GM12873 (cell line): ENCODE measurements around the gene TSPAN14.

Experiments used
- TF ChIP-seq, protein P1 (sequence below): IDR thresholded peaks from 2 replicates; pipeline ENCODE4 v1.5.1; 2012; ENCODE audit warnings: low read depth, mild to moderate bottlenecking, moderate library complexity, low read length, control low read depth; ENCODE audit not compliant: insufficient read depth; ENCODE audit errors: missing control alignments

TSPAN14 gene

DNA sequence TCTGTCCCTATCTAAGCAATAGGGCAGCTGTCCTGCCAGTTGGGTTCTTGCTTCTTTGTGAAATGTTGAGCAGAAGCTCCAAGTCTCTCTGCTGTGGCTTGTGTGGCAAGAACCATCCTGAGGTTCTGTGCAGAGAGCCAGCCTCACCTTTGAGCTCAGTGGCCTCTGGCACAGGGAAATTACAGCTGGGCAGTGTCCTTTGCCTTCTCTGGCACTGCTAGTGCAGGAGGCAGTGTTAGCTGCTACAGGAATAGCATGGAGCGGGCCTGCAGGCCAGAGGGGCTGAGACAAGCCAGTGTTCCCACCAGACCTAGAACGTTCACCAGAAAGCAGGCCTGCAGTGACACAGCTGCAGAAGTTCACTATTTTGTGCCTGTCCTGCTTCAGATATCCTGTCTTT is 44.0 kb upstream of the TSPAN14 start:
- TF ChIP-seq, protein P1, sequence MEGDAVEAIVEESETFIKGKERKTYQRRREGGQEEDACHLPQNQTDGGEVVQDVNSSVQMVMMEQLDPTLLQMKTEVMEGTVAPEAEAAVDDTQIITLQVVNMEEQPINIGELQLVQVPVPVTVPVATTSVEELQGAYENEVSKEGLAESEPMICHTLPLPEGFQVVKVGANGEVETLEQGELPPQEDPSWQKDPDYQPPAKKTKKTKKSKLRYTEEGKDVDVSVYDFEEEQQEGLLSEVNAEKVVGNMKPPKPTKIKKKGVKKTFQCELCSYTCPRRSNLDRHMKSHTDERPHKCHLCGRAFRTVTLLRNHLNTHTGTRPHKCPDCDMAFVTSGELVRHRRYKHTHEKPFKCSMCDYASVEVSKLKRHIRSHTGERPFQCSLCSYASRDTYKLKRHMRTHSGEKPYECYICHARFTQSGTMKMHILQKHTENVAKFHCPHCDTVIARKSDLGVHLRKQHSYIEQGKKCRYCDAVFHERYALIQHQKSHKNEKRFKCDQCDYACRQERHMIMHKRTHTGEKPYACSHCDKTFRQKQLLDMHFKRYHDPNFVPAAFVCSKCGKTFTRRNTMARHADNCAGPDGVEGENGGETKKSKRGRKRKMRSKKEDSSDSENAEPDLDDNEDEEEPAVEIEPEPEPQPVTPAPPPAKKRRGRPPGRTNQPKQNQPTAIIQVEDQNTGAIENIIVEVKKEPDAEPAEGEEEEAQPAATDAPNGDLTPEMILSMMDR: no peak

DNA sequence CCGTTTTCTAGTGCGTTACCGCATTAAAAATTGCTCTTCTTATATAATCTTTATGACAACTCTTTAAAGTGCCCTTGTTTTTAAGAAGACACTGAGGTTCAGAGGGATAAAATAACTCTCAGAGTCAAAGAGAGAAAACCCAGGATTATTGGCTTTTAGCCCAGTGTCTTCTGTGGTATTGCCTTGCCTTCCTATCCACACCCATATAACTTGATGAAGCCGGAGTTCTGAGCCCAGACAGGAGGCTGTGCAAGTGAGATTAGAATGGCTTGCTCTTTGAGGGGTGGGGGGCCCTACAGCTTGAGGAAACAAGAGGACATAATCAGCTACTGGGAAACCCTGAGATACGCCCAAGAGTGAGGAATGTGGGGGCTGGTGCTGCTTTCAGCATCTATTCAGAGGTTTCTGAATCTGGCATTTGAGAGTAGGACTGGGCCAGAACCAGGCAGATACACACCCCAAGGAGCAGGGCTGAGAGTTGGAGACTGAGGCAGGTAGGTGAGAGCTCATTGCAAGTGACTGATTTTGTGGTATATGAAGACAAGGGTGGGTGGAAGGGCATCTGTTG is 43.4 kb upstream of the TSPAN14 start:
- TF ChIP-seq, protein P1: no peak

GRCh38 chr10:80411267-80411668 is 42.8 kb upstream of the TSPAN14 start:
- TF ChIP-seq, protein P1: no peak

GRCh38 chr10:80411681-80412220 is 42.4 kb upstream of the TSPAN14 start:
- TF ChIP-seq, protein P1: no peak

DNA sequence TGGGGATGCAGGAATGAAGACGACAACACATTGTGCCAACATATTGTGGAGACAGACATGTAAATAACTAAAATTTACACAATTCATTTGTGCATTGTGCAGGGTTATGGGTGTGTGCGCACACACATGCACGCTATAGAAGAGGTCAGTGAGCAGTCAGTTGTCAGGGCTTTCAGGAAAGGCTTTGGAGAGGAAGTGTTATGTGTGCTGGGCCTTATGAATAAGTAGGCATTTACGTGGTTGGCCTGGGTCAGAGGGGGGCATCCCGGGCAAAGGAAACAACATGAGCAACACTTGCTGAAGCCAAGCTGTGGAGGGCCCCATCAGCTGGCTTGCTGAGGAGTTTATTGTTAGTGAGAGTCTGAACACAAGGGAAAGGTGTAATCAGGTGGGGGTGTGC is 41.6 kb upstream of the TSPAN14 start:
- TF ChIP-seq, protein P1: no peak

DNA sequence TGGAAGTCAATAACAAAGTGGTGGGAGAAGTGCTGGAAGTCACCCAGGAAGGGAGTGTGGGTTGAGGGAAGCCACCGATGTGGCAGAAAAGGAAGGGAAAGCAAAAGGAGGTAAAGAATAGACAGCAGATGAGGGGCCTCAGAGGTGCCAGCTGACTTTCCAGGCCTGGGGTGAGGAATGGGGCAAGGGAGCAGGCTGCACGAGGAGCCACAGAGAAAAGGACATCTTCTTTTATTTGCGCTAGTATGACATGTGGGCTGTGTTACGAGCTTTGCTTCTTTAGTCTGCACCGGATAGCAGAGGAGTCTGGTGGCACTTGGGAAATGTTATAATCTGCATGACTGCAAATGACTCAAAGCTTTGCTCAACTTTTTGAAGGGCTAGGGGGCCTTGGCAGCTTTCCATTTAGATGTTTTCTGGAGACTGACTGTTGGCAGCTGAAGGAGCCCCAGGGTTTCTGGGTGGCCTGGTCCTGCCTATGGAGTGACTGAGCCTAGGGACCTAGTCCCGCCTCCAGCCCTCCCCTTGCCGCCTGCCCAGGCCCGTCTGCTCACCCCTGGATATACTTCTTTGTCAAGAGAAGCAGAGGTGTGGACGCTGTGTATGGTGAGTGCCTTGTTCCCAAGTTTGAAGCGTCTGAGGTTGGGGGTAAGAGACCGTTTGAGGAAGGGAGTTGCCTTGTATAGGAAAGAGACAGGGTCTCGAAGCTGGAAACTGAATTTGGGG is 40.7 kb upstream of the TSPAN14 start:
- TF ChIP-seq, protein P1: no peak

GRCh38 chr10:80414142-80414895 is 39.8 kb upstream of the TSPAN14 start:
- TF ChIP-seq, protein P1: no peak
